IPS-18c (cell line): ENCODE results near the gene C14orf132.

Experiments
- H3K4me3 ChIP-seq: 2 replicates; pipeline ENCODE4 v1.7.0; 2013; ENCODE audit warnings: low read depth, mild to moderate bottlenecking, low read length, moderate library complexity; ENCODE audit not compliant: insufficient read depth
- H3K9me3 ChIP-seq: one replicate; pipeline ENCODE4 v1.6.1; 2013; ENCODE audit warnings: mild to moderate bottlenecking, low read length, moderate library complexity; ENCODE audit not compliant: control insufficient read depth, insufficient read depth

Gene C14orf132

GRCh38 chr14:96055065-96055752 lies 16.0 kb downstream of the C14orf132 start:
- no peaks in the 10 kb centered on the region for H3K9me3 ChIP-seq
- no peak overlapping the region for H3K4me3 ChIP-seq

GRCh38 chr14:96055753-96056508 lies 16.8 kb downstream of the C14orf132 start:
- Histone ChIP-seq H3K4me3 (no peak overlapping the region), H3K9me3 (no peaks in the 10 kb centered on the region)

GRCh38 chr14:96056509-96057422 lies 17.6 kb downstream of the C14orf132 start:
- Histone ChIP-seq H3K9me3 (no peaks in the 10 kb centered on the region), H3K4me3 (no peak overlapping the region)

- Histone ChIP-seq H3K4me3 (no peak overlapping the region), H3K9me3 (no peaks in the 10 kb centered on the region)
Observed at GRCh38 chr14:96057738-96058137, 18.6 kb downstream of the C14orf132 start.

- Histone ChIP-seq H3K4me3 (no peak overlapping the region), H3K9me3 (no peaks in the 10 kb centered on the region)
Observed at GRCh38 chr14:96058576-96059200, 19.5 kb downstream of the C14orf132 start.

- H3K4me3 ChIP-seq, result no peak overlapping the region
- no peaks in the 10 kb centered on the region for H3K9me3 ChIP-seq
Observed at GRCh38 chr14:96059519-96060135, 20.5 kb downstream of the C14orf132 start.

GRCh38 chr14:96060186-96060933 lies 21.2 kb downstream of the C14orf132 start:
- Histone ChIP-seq H3K4me3 (no peak overlapping the region), H3K9me3 (no peaks in the 10 kb centered on the region)

GRCh38 chr14:96062010-96062409 lies 22.8 kb downstream of the C14orf132 start:
- Histone ChIP-seq H3K4me3 (no peak overlapping the region), H3K9me3 (no peaks in the 10 kb centered on the region)

- Histone ChIP-seq H3K9me3 (no peaks in the 10 kb centered on the region), H3K4me3 (no peak overlapping the region)
Observed at GRCh38 chr14:96062506-96062905, 23.3 kb downstream of the C14orf132 start.

GRCh38 chr14:96064866-96065265 lies 25.7 kb downstream of the C14orf132 start:
- no peaks in the 10 kb centered on the region for H3K9me3 ChIP-seq
- H3K4me3 ChIP-seq, result no peak overlapping the region

- Histone ChIP-seq H3K4me3 (no peak overlapping the region), H3K9me3 (no peaks in the 10 kb centered on the region)
Observed at GRCh38 chr14:96065661-96066459, 26.7 kb downstream of the C14orf132 start.

- Histone ChIP-seq H3K9me3 (no peaks in the 10 kb centered on the region), H3K4me3 (no peak overlapping the region)
Observed at GRCh38 chr14:96066976-96067375, 27.8 kb downstream of the C14orf132 start.

- Histone ChIP-seq H3K9me3 (no peaks in the 10 kb centered on the region), H3K4me3 (no peak overlapping the region)
Observed at GRCh38 chr14:96067985-96068930, 29.1 kb downstream of the C14orf132 start.

- H3K9me3 ChIP-seq, result no peaks in the 10 kb centered on the region
Observed at GRCh38 chr14:96069421-96069820, 30.3 kb downstream of the C14orf132 start.

GRCh38 chr14:96071561-96071960 lies 32.4 kb downstream of the C14orf132 start:
- no peak overlapping the region for H3K4me3 ChIP-seq
- no peaks in the 10 kb centered on the region for H3K9me3 ChIP-seq

More at GRCh38 chr14:96069421-96069820, 30.3 kb downstream of the C14orf132 start:
- H3K4me3 ChIP-seq, result no peak overlapping the region
